K562 (cell line): Measurements from ENCODE around the gene RETN. TPM values are rescaled to one million over a fixed set of nuclear protein-coding genes. Genes with fewer than 3 reads are reported as not detected.

Experiments
- ADNP ChIP-seq: fragments of 200-800 bp; sonication (Bioruptor generic); IDR thresholded peaks from 2 replicates; pipeline ENCODE4 v1.6.1; 2016; ENCODE audit warnings: missing genetic modification characterization, missing compliant biosample characterization
- CAMTA2 ChIP-seq: fragments of 250-450 bp; sonication (Bioruptor Pico); conservative IDR thresholded peaks from 2 replicates; pipeline ENCODE4 v1.5.1; 2022
- CBFA2T3 ChIP-seq: fragments of 450-650 bp; IDR thresholded peaks from 2 replicates; pipeline ENCODE4 v1.6.1; 2017
- CREB3 ChIP-seq: fragments of 450-650 bp; conservative IDR thresholded peaks from 2 replicates; pipeline ENCODE4 v1.6.1; 2016; ENCODE audit warnings: missing genetic modification characterization, low read depth, mild to moderate bottlenecking, missing compliant biosample characterization, moderate library complexity
- E4F1 ChIP-seq: fragments of 250-450 bp; sonication (Bioruptor Pico); IDR thresholded peaks from 2 replicates; pipeline ENCODE4 v1.5.0; 2021; ENCODE audit warnings: mild to moderate bottlenecking, borderline replicate concordance
- NFRKB ChIP-seq: fragments of 450-650 bp; IDR thresholded peaks from 2 replicates; pipeline ENCODE4 v1.6.1; 2016; ENCODE audit warnings: low read depth
- NONO ChIP-seq, 2 experiments: fragments of 200-400 bp in 1 of 2; fragments of 450-650 bp in 1 of 2; formaldehyde crosslinking in 1 of 2; IDR thresholded peaks; 2 replicates each; pipeline ENCODE4 v1.6.1; 2017; ENCODE audit warnings: low read depth in 2 of 2, mild to moderate bottlenecking in 2 of 2, moderate library complexity in 2 of 2, low read length in 1 of 2
- TCF7 ChIP-seq: sonication (generic); IDR thresholded peaks from 2 replicates; pipeline ENCODE4 v1.6.1; 2016; ENCODE audit warnings: antibody characterized with exemption, borderline replicate concordance
- XRCC4 ChIP-seq: IDR thresholded peaks from one replicate; pipeline ENCODE4 v1.6.1; 2011; ENCODE audit not compliant: insufficient read depth, insufficient read length; ENCODE audit errors: extremely low read depth
- ZBTB49 ChIP-seq: sonication (generic); formaldehyde crosslinking; IDR thresholded peaks from 2 replicates; pipeline ENCODE4 v1.8.0; 2022; ENCODE audit warnings: missing genetic modification reagents, mild to moderate bottlenecking, borderline replicate concordance
- ZNF512 ChIP-seq: IDR thresholded peaks from 2 replicates; pipeline ENCODE4 v1.6.1; 2016; ENCODE audit warnings: missing genetic modification characterization, missing compliant biosample characterization
- ZNF592 ChIP-seq: fragments of 450-650 bp; IDR thresholded peaks from 2 replicates; pipeline ENCODE4 v1.6.1; 2017; ENCODE audit warnings: antibody characterized with exemption, mild to moderate bottlenecking
- ZNF644 ChIP-seq: fragments of 200-800 bp; sonication (Bioruptor generic); IDR thresholded peaks from 2 replicates; pipeline ENCODE4 v1.6.1; 2016; ENCODE audit warnings: low read depth, missing genetic modification characterization, missing compliant biosample characterization
- ZNF740 ChIP-seq, 3 experiments: fragments of 200-800 bp in 1 of 3; sonication (Bioruptor generic) in 1 of 3; sonication (generic) in 1 of 3; formaldehyde crosslinking in 1 of 3; IDR thresholded peaks; 2 replicates each; pipeline versions ENCODE4 v1.6.1 to v1.8.0; 2016 to 2022; ENCODE audit warnings: mild to moderate bottlenecking in 2 of 3, missing compliant biosample characterization in 2 of 3, missing genetic modification characterization in 2 of 3, missing genetic modification reagents in 1 of 3
- ZNF780A ChIP-seq: fragments of 250-450 bp; sonication (Bioruptor Pico); IDR thresholded peaks from 2 replicates; pipeline ENCODE4 v1.5.0; 2021; ENCODE audit warnings: mild to moderate bottlenecking
- polyA plus RNA-seq, 8 experiments: library from polyadenylated mRNA; depleted of rRNA in 4 of 8; stranded (reverse) in 5 of 8; unstranded in 3 of 8; fragments of >200 nt; fragmentation: Nextera tagmentation in 2 of 8; fragmentation: Illumina TruSeq in 1 of 8; extraction: Ambion mirVana in 2 of 8; extraction: Trizol in 1 of 8; gene quantifications; 2 replicates each; pipeline versions ENCODE4 v1.2.1 to v1.2.3, GENCODE V29; 2011 to 2014; ENCODE audit warnings: inconsistent platforms in 1 of 8, missing spikeins in 1 of 8
- total RNA-seq, 7 experiments: library from RNA; depleted of rRNA in 6 of 7; stranded (reverse); fragments of >200 nt in 6 of 7; fragmentation: Illumina TruSeq in 2 of 7; extraction: Trizol in 2 of 7; gene quantifications; 2 replicates each; pipeline versions ENCODE4 v1.2.1 to v1.2.3, GENCODE V29; 2011 to 2021; ENCODE audit warnings: low replicate concordance in 1 of 7

RETN gene
- total and polyA plus RNA-seq, 9 of the 15 experiments (the other 6 are each of a cell fraction or from before 2014, with no cell fraction given), result not detected

- TF ChIP-seq ZNF512 (tag), result no peak
- no peak for TF ChIP-seq NONO (IDR thresholded peaks at IDR 0.05; ENCODE audit: low read depth in 2 of 2, low read length in 1 of 2)
- TF ChIP-seq CAMTA2 (CRISPR knock-in tag), result no peak
- TF ChIP-seq ZNF644 (tag), result no peak
- TF ChIP-seq CBFA2T3, result no peak
- TF ChIP-seq ZNF592, result 0 out of 2 replicates have a peak, but pooled peaks have one; percentile 4
- peak; percentile 75; the same call in 1 of the 2 replicates for TF ChIP-seq ZNF740 (CRISPR knock-in tag; IDR thresholded peaks at IDR 0.05)
- TF ChIP-seq ZNF740 (tag; IDR thresholded peaks at IDR 0.05), result no peak
- no peak for TF ChIP-seq CREB3 (tag)
- TF ChIP-seq TCF7, result no peak
- TF ChIP-seq ZBTB49 (CRISPR knock-in tag), result no peak
- TF ChIP-seq XRCC4, result no peak
- TF ChIP-seq ZNF780A, result no peak
- TF ChIP-seq ADNP (tag), result no peak
- no peak for TF ChIP-seq E4F1 (CRISPR knock-in tag)
- TF ChIP-seq NFRKB, result no peak
These were observed 32.5 kb upstream of the RETN start (continued) for GRCh38 chr19:7636317-7636690.
